SK-N-DZ (cell line): ENCODE measurements around the gene SBK3.
"Not testable (repeated sequence)": the region's sequence is repeated elsewhere in the genome, so short reads cannot be mapped to it uniquely, and the experiment has no call there.

Experiments used
- DNase-seq: peaks from one replicate; pipeline ENCODE4 v3.0.0-alpha.2; 2015; ENCODE audit warnings: low spot score

Gene SBK3

GRCh38 chr19:55578031-55578760 lies 32.9 kb upstream of the SBK3 start:
- DNase-seq, result no peak

DNA sequence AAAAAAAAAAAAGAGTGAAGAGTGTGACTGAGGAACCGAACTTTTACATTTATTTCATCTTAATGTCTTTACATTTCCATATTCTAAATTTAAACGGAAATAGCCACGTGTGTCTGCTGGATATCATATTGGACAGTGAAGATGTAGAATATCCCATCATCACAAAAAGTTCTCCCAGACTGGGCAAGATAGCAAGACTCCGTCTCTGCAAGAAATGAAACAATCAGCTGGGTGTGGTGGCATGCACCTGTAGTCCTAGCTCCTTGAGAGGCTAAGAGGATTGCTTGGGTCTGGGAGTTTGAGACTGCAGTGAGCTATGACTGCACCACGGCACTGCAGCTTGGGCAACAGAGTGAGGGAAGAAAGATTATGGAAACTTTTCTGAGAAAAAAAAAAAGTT lies 31.4 kb upstream of the SBK3 start:
- DNase-seq, result no peak

- DNase-seq, result not testable (repeated sequence)
These were observed 28.6 kb upstream of the SBK3 start for GRCh38 chr19:55573929-55574328.

GRCh38 chr19:55569477-55569876 lies 24.1 kb upstream of the SBK3 start:
- not testable (repeated sequence) for DNase-seq

DNA sequence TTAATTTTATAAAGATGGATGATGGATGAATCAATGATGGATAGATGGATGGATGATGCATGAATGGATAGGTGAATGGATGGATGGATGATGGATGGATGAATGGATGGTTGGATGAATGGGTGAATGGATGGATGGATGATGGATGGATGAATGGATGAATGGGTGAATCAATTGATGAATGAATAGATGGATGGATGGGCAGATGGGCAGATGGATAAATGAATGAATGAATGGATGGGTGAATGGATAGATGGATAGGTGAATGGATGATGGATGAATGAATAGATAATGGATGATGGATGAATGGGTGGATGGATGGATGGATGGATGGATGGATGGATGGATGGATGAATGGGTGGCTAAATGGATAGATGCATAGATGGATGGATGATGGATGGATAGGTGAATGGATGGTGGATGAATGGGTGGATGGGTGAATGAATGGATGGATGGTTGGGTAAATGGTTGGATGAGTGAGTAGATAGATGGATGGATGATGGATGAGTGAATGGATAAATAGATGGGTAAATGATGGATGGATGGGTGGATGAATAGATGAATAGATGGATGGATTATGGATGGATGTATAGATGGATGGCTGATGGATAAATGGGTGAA lies 22.5 kb upstream of the SBK3 start:
- DNase-seq, result no peak

DNA sequence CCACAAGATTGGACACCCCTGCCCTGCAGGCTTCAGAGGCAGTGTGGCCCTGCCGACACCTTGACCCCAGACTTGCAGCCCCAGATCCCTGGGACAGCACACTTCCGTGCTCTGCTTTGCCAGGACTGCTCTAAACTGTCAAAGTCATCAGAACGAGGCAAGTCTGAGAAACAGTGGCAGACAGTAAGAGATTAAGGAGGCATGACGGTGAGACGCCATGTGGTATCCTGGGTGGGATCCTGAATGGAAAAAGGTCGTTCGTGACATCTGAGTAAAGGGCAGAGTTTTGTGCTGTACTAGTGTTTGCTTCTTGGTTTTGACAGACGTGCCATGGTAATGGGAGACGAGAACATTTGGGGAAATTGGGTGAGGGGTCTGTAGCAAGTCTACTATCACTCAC lies 21.5 kb upstream of the SBK3 start:
- no peak for DNase-seq

GRCh38 chr19:55563261-55563690 lies 17.9 kb upstream of the SBK3 start:
- no peak for DNase-seq

GRCh38 chr19:55559684-55560083 lies 14.3 kb upstream of the SBK3 start:
- no peak for DNase-seq

- DNase-seq, result no peak
These were observed 9.4 kb upstream of the SBK3 start for GRCh38 chr19:55554741-55555152.

GRCh38 chr19:55554302-55554701 lies 9.0 kb upstream of the SBK3 start:
- no peak for DNase-seq

GRCh38 chr19:55553217-55554182 lies 8.2 kb upstream of the SBK3 start:
- DNase-seq, result no peak

- no peak for DNase-seq
These were observed 7.3 kb upstream of the SBK3 start for GRCh38 chr19:55552620-55553019.

- no peak for DNase-seq
These were observed 6.9 kb upstream of the SBK3 start for GRCh38 chr19:55552206-55552605.

DNA sequence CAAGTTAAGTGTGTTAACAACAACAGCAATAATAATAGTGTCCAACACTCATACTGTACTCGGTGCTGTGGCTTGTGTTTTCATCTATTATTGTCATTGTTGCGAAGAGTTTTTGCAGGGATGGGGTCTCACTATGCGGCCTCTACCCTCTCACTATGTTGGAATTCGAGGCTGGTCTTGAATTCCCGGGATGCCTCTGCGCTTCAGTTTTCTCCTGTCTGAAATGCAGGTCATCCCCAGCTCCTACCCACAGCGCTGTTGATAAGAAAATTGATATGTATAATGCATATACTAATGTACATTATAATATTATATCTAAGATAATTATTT lies 4.9 kb upstream of the SBK3 start:
- DNase-seq, result no peak

DNA sequence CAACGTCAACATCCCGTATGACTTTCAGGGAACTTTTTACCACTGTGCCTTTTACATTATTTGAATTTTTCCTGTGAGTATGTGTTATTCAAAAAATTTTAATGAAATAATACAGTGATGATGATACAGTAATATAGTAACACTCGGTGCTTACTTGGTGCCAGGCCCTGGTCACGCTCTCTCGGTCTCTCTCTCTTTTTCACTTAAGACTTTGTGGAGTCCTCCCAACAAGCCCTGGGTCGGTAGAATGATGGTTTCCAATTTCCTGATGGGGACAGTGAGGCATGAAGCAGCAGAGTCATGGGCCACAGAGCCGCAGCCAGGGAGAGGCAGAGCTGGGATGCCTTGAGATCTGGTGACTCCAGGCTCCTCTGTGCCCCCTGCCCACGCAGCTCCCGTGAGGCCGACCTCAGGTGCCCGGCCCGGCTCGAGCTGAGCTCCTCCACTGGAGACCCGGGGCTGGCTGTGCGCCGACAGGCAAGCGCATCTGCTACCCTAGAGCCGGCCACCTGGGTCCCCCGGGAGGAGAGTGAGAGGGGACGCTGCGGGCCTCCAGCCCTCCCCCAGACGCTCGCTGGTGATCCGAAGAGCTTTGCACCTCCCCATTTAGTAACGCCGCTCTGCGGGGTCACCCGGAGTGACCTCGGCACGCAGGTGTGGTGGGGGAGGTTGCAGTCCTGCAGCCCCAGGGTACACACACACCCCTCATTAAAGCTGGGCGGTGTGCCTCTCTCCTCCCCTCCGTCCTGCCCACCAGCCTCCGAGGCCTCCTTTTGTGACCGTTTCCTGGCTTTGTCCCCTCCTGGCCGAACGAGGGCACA lies 4.4 kb upstream of the SBK3 start:
- DNase-seq, result no peak

DNA sequence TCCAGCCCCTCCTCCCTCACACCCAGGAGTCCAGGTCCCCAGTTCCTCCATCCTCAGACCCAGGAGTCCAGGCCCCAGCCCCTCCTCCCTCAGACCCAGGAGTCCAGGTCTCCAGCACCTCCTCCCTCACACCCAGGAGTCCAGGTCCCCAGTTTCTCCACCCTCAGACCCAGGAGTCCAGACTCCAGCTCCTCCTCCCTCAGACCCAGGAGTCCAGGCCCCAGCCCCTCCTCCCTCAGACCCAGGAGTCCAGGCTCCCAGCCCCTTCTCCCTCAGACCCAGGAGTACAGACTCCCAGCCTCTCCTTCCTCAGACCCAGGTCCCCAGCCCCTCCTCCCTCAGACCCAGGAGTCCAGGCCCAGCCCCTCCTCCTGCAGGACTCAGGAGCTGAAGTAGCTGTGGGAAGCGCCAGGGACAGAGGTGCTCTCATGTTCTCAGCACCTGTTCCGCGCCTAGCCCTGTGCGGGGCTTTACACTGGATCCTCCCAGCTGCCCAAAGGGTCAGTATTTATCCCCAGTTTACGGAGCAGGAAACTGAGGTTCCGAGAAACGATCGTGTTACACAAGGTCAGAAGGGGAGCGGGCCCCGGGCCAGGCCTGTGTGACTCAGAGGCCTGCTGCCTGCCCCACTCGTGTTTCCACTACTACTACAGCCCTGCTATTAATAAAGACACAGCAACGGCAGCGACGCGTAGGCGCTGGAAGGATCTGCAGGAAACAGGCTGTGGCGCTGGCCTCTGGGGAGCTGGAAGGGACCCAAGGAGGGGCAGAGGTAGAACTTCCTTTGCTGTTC lies 1.7 kb upstream of the SBK3 start:
- no peak for DNase-seq

DNA sequence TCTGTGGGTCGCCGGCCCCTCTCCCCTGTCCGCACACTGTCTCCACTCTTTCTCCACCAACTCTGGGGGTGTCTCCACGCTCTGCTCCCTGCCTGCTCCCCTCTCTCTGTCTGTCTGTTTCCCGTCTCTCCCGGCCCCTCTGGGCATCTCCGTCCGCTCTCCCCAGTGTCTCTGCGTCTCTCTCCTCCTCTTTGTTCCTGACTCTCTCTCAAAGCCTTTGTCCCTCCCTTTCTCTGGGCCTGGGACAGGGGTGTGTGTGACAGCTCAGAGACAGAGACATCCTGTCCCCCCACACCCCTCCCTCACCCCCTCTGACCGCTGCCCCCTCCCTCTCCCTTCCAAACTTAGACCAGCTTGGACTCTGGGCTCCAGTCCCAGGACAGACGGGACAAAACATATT lies 668 bp upstream of the SBK3 start:
- no peak for DNase-seq

DNA sequence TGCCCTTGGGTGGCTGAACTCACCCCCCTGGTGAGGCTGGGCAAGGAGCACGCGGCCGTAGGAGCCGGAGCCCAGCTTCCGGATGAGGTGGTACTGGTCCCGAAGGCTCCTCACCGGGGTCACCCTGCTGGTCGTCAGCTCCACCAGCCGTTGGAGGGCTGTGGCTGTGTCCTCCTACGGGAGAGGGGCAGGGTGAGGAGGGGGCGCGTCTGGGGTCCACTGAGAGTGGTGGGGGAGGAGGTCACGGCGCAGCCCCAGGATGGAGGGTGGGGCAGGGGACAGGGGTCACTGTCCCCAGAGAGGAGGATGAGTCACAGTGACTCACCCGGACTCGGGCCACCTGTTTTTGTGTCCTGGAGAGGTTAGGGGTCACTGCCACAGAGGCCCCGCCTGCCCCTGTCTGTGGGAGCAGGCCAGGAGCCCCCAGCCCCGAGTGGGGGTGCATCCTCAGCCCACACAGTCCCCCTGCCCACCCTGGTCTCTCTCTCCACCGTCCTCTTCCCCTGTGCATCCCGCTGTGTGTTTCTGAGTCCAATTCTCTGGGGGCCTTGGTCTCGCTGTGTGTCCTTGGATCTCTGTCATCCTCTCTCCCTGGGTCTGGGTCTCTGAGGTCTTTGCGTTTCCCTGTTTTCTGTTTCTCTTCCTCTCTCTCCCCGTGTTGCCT lies 435 bp downstream of the SBK3 start:
- no peak for DNase-seq

GRCh38 chr19:55544014-55544413 lies 1.3 kb downstream of the SBK3 start:
- no peak for DNase-seq

GRCh38 chr19:55543567-55543966 lies 1.8 kb downstream of the SBK3 start:
- DNase-seq, result no peak
